Muscle layer of colon (tissue), 2 donors: Measurements from ENCODE around the gene UBE2H.
A peak's percentile ranks its signal among the peaks of the same experiment; 100 is the strongest.

Experiments used
- H3K27ac ChIP-seq: one replicate; pipeline ENCODE4 v1.7.0; 2013; ENCODE audit warnings: low read depth, mild to moderate bottlenecking, low read length, moderate library complexity
- H3K27me3 ChIP-seq, 2 donors: one replicate each; pipeline ENCODE4 v1.7.0; 2013; ENCODE audit warnings: low read length in 2 of 2, mild to moderate bottlenecking in 2 of 2; ENCODE audit not compliant: insufficient read depth in 2 of 2, control insufficient read depth in 1 of 2
- H3K36me3 ChIP-seq: one replicate; pipeline ENCODE4 v1.7.0; 2013; ENCODE audit warnings: mild to moderate bottlenecking, low read length; ENCODE audit not compliant: insufficient read depth
- H3K4me1 ChIP-seq: one replicate; pipeline ENCODE4 v1.7.0; 2013; ENCODE audit warnings: mild to moderate bottlenecking, low read length; ENCODE audit not compliant: insufficient read depth
- H3K4me3 ChIP-seq, 2 donors: one replicate each; pipeline ENCODE4 v1.7.0; 2013; ENCODE audit warnings: low read length in 2 of 2, low read depth in 1 of 2, mild to moderate bottlenecking in 1 of 2, moderate library complexity in 1 of 2
- H3K9ac ChIP-seq: one replicate; pipeline ENCODE4 v1.7.0; 2013; ENCODE audit warnings: low read length
- H3K9me3 ChIP-seq: one replicate; pipeline ENCODE4 v1.7.0; 2013; ENCODE audit warnings: mild to moderate bottlenecking, low read length
- donor health status: abdominal sarcoma.
- donor health status: Adenocarcinoma of cecum.

Gene UBE2H

DNA sequence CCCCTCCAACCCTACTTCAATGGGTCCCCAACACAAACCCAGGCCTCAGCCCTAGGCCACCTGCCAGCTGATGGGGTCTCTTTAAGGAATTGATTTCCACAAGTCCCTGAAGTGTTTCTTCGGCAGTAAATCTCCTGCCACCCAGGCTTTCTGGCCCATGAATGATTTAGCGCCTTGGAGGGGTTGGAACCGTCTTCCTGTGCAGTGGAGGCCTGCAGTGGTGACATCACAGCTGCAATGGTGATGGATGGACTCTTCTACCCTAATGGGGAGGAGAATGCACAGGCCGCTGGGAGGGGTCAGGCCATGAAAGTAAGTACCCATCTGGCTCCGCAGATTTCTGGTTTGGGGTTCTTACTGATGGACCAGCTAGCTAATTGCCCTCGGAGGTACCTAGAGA lies 163.8 kb downstream of the UBE2H start:
- no peak overlapping the region for H3K27ac ChIP-seq
- no peaks in the 10 kb centered on the region for H3K9me3 ChIP-seq
- no peak overlapping the region for H3K9ac ChIP-seq
- peaks cover 9% of the 10 kb centered on the region for H3K4me1 ChIP-seq
- no peak overlapping the region for H3K4me3 ChIP-seq
- no peaks in the 10 kb centered on the region for H3K36me3 ChIP-seq
- H3K27me3 ChIP-seq = peaks cover 27 to 35% of the 10 kb centered on the region in 2 donors

- Histone ChIP-seq H3K9me3 (peaks cover 5% of the 10 kb centered on the region), H3K36me3 (no peaks in the 10 kb centered on the region), H3K9ac (no peak overlapping the region), H3K27ac (no peak overlapping the region), H3K4me1 (peaks cover 17% of the 10 kb centered on the region), H3K27me3 (peaks cover 45 to 55% of the 10 kb centered on the region in 2 donors), H3K4me3 (no peak overlapping the region)
Measured at GRCh38 chr7:129786825-129787563, 165.8 kb downstream of the UBE2H start.

DNA sequence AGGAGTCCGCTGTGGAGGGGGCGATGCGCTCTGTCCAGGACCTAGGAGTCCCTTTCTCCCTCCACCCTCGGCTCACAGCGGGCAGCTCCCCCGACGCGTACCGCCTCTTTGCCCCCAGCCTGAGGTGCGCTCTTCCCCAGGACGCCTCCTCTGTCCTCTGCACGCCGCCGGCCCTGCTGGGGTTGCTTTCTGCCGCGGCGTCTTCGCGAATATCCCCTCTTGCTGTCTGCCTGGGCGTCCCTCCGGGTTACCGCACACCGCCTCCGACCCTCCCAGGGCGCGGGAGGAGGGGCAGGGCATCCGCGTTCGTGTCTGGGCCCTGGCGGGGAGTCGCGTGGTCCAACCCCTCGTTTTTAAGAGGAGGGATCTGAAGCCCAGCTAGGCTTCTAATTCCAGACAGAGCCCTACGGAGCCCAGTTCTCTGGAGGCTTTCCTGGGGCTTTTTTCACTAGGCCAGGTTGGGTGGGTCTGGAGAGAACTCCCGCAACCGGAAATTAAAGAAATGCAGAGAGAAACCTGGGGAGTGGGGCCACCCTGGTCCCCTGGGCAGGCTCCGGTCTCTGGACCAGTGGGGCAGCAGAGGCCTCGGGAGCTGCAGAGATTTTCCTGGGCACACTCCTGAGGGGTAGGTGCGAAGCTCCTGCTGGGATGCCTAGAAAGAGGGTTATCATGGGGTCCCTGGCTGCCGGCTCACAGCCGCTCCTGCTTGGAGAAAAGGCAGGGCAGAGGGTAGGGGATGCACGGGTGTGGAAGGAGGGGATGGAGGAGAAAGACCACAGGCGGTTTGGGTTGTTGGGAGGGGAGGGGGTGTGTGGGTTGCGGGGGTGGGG lies 166.9 kb downstream of the UBE2H start:
- peaks cover 25% of the 10 kb centered on the region for H3K4me1 ChIP-seq
- H3K4me3 ChIP-seq = no peak overlapping the region
- no peak overlapping the region for H3K9ac ChIP-seq
- H3K27me3 ChIP-seq = peaks cover 56 to 66% of the 10 kb centered on the region in 2 donors
- no peak overlapping the region for H3K27ac ChIP-seq
- H3K9me3 ChIP-seq = peaks cover 5% of the 10 kb centered on the region
- no peaks in the 10 kb centered on the region for H3K36me3 ChIP-seq

GRCh38 chr7:129784783-129785684 lies 167.7 kb downstream of the UBE2H start:
- Histone ChIP-seq H3K4me3 (peak overlapping the region in 1 of 2 donors; percentile 0), H3K27me3 (peaks cover 58 to 75% of the 10 kb centered on the region in 2 donors), H3K9me3 (peaks cover 5% of the 10 kb centered on the region), H3K36me3 (no peaks in the 10 kb centered on the region), H3K9ac (no peak overlapping the region), H3K27ac (no peak overlapping the region), H3K4me1 (peaks cover 25% of the 10 kb centered on the region)

GRCh38 chr7:129784437-129784782 lies 168.3 kb downstream of the UBE2H start:
- H3K9me3 ChIP-seq = peaks cover 5% of the 10 kb centered on the region
- peaks cover 58 to 81% of the 10 kb centered on the region in 2 donors for H3K27me3 ChIP-seq
- peaks cover 25% of the 10 kb centered on the region for H3K4me1 ChIP-seq
- no peak overlapping the region for H3K4me3 ChIP-seq
- H3K36me3 ChIP-seq = no peaks in the 10 kb centered on the region
- H3K9ac ChIP-seq = no peak overlapping the region
- no peak overlapping the region for H3K27ac ChIP-seq

DNA sequence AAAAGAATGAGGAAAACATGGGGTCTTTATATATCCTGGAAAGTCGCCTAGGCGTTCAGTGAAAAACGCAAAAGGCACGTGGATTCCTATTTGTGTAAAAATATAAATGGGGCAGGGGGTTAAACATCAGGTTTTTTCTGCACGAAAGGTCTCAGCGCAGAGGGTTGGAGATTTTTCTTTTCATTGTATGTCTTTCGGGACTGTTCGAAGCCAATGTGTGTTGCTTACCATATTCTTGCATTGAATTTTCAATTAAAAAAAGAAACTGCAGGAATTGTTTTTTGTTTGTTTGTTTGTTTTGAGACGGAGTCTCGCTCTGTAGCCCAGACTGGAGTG lies 169.2 kb downstream of the UBE2H start:
- H3K27ac ChIP-seq = no peak overlapping the region
- no peaks in the 10 kb centered on the region for H3K36me3 ChIP-seq
- H3K9me3 ChIP-seq = peaks cover 5% of the 10 kb centered on the region
- no peak overlapping the region for H3K9ac ChIP-seq
- peaks cover 28% of the 10 kb centered on the region for H3K4me1 ChIP-seq
- H3K27me3 ChIP-seq = peaks cover 63 to 90% of the 10 kb centered on the region in 2 donors
- no peak overlapping the region for H3K4me3 ChIP-seq

DNA sequence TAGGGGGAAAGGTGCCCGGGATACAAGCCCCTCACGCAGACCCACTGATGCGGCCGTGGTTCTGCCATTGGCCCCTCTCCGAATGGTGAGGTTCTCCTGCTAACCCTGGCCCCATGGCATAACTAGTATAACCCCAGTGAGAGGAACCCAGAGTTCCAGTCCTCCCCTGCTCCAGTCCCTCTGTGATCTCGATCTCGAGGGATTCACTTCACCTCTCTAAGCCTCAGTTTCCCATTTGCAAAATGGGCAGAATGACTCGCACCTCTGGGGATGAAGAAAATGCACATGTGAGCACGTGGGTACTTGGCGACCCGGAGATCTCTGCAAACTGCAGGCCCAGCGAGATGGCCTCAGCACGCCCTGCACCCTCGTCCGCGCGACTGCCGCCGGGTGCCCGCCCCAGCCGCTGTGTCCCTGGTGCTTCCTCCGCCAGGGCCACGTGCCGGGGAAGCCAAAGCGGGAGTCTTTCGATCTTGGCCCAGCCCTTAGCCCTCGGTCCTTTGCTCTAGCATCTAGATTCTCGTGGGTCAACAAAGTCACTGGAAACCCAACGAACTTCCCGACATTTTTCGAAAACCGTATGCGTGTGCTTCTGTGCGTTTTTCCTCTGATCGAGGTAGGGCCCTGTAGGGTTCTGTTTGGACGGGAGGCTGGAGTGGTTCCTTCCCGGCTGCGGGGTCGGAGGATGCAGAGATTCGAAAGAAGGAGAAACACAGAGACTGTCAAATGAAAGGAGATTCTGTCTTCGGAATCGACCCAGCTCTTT lies 169.8 kb downstream of the UBE2H start:
- Histone ChIP-seq H3K27me3 (peaks cover 68 to 95% of the 10 kb centered on the region in 2 donors), H3K4me3 (no peak overlapping the region), H3K9me3 (peaks cover 5% of the 10 kb centered on the region), H3K36me3 (no peaks in the 10 kb centered on the region), H3K27ac (no peak overlapping the region), H3K4me1 (peaks cover 29% of the 10 kb centered on the region), H3K9ac (no peak overlapping the region)

DNA sequence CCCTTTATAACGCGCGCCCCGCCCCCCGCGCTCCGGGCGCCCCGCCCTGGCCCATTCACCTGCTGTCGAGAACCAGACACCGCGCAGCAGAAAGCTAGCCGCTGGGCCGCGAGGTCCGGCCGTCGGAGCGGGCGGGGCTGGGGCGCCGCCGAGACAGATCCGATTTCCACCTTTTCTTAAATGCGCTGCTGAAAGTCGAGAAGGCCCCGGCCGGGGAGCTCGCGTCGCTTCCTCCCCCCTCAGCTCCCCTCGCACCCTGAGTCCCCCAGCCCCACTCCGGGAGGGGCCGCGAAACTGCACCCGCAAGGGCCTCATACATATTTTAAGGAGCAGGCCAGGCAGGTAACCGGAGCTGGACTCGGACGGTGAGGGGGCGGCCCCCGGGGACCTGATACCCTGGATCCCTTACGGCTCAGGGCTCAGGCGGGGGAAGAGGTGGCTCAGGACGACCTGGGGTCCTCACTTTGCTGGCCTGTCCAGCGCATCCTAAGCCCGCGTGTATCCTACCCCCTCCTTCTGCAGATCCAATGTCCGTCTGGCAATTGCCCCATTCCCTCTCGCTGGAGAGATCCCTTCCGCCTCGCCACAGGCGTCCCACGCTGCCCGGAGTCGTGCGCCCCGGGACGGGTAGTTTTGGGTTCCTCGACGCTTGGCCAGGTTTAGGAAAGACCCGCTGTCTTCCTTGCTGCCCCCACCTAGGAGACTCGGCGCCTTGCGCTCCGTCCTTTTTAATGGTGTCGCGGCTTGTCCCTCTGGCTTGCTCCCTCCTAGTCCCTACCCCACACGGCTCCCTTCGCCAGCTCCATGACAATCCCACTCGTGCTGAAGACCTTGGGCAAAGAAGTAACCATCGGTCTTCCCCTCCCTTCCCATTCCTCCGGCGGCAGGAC lies 170.6 kb downstream of the UBE2H start:
- Histone ChIP-seq H3K36me3 (no peaks in the 10 kb centered on the region), H3K27ac (no peak overlapping the region), H3K4me3 (no peak overlapping the region), H3K27me3 (peaks cover 75 to 97% of the 10 kb centered on the region in 2 donors), H3K4me1 (peaks cover 29% of the 10 kb centered on the region), H3K9me3 (peaks cover 5% of the 10 kb centered on the region), H3K9ac (no peak overlapping the region)

DNA sequence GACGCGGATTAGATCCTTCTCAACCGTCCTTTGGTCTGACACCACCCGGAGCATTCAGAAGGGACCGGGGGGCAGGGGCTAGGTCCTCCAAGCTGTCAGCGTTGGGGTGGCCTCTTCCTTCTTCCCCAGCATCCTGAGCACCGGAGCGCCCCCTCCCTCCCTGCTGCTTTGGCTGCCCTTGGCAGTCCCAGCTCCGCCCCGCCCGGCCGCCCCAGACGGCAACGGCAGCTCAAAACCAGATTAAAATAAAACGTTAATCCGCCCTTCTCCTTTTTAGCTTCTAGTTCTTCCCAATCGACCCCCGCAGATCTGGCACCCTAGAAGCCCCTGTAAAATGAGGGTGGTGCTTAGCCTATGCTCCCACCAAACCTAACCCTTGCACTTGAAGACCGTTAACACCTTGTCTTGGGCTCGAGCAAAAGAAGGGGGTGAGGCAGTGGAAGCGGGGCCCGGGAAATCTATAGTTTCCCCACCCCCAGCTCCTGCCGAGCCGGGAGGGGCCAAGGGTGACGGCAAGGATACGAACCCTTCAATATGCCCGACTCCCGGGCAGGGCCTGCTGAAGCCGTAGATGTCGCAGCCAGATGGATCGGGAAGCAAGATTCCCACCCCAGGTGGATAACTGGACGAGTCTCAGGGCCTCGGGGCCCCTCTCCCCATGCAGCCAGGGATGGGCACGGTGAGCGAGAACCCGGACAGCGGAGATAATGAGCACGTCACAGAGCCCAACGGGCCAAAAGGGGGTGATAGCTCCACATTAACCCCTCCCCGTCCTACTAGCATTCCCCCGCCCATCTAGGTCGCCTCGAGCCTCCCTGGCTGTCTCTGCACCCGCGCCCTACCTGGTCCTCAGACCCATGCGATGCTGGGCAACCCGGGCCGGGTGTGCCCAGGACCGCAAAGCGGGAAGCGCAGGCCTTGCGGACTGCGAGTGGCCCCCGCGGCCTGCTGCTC lies 171.5 kb downstream of the UBE2H start:
- Histone ChIP-seq H3K27ac (no peak overlapping the region), H3K36me3 (no peaks in the 10 kb centered on the region), H3K27me3 (peaks cover 72 to 92% of the 10 kb centered on the region in 2 donors), H3K4me1 (peaks cover 29% of the 10 kb centered on the region), H3K9ac (no peak overlapping the region), H3K9me3 (peaks cover 5% of the 10 kb centered on the region), H3K4me3 (no peak overlapping the region)
